SW480 (cell line): ENCODE results near the gene AFG3L2.
"Not testable (repeated sequence)": the region's sequence is repeated elsewhere in the genome, so short reads cannot be mapped to it uniquely, and the experiment has no call there.

Source experiments
- DNase-seq: peaks from one replicate; pipeline ENCODE4 v3.0.0-alpha.2; 2016; ENCODE audit warnings: low spot score

Gene AFG3L2

GRCh38 chr18:12376754-12377555 lies at the start of gene AFG3L2:
Gene AFG3L2 (minus strand): TSS chr18:12377227. CDS start chr18:12377082, 145 bp downstream.
- DNase-seq = peak; percentile 97

GRCh38 chr18:12424252-12424651 lies 47.2 kb upstream of the AFG3L2 start:
- DNase-seq = no peak

GRCh38 chr18:12423820-12424219 lies 46.8 kb upstream of the AFG3L2 start:
- DNase-seq = no peak

GRCh38 chr18:12423393-12423792 lies 46.4 kb upstream of the AFG3L2 start:
- no peak for DNase-seq

GRCh38 chr18:12422936-12423335 lies 45.9 kb upstream of the AFG3L2 start:
- peak; percentile 36 for DNase-seq

GRCh38 chr18:12421732-12422131 lies 44.7 kb upstream of the AFG3L2 start:
- DNase-seq = no peak

GRCh38 chr18:12420821-12421421 lies 43.9 kb upstream of the AFG3L2 start:
- DNase-seq = no peak

GRCh38 chr18:12417687-12418086 lies 40.7 kb upstream of the AFG3L2 start:
- no peak for DNase-seq

GRCh38 chr18:12416098-12416729 lies 39.2 kb upstream of the AFG3L2 start:
- no peak for DNase-seq

GRCh38 chr18:12411456-12411855 lies 34.4 kb upstream of the AFG3L2 start:
- no peak for DNase-seq

- DNase-seq = not testable (repeated sequence)
These were observed 33.7 kb upstream of the AFG3L2 start for GRCh38 chr18:12410747-12411146.

GRCh38 chr18:12410081-12410481 lies 33.1 kb upstream of the AFG3L2 start:
- no peak for DNase-seq

GRCh38 chr18:12409469-12409868 lies 32.4 kb upstream of the AFG3L2 start:
- DNase-seq = no peak

- no peak for DNase-seq
These were observed 31.3 kb upstream of the AFG3L2 start for GRCh38 chr18:12408247-12408869.

GRCh38 chr18:12406371-12407111 lies 29.5 kb upstream of the AFG3L2 start:
- DNase-seq = no peak

GRCh38 chr18:12405066-12405465 lies 28.0 kb upstream of the AFG3L2 start:
- DNase-seq = no peak

GRCh38 chr18:12403601-12404506 lies 26.8 kb upstream of the AFG3L2 start:
- DNase-seq = peak; percentile 54

GRCh38 chr18:12401881-12402280 lies 24.9 kb upstream of the AFG3L2 start:
- DNase-seq = no peak

- no peak for DNase-seq
These were observed 22.2 kb upstream of the AFG3L2 start for GRCh38 chr18:12399231-12399630.

GRCh38 chr18:12398625-12399024 lies 21.6 kb upstream of the AFG3L2 start:
- no peak for DNase-seq

GRCh38 chr18:12397793-12398192 lies 20.8 kb upstream of the AFG3L2 start:
- DNase-seq = no peak
